Spleen (tissue), 7 donors: ENCODE measurements around the gene HTR3D.

Source experiments
- POLR2A ChIP-seq, 3 donors: fragments of 450-650 bp; IDR thresholded peaks; one replicate each; pipeline ENCODE4 v1.5.1; 2017; ENCODE audit warnings: antibody characterized with exemption in 3 of 3, mild to moderate bottlenecking in 1 of 3
- TF ChIP-seq, protein P1 (sequence below), 11 experiments: fragments of 200-600 bp in 7 of 11; fragments of 450-650 bp in 4 of 11; sonication (generic) in 4 of 11; IDR thresholded peaks in 8 of 11; conservative IDR thresholded peaks in 3 of 11; 1 replicate in 7 of 11; 2 replicates in 4 of 11; pipeline versions ENCODE4 v1.4.0 to v1.8.0; 2016 to 2021; ENCODE audit warnings: antibody characterized with exemption in 11 of 11, inconsistent platforms in 4 of 11, mild to moderate bottlenecking in 1 of 11
- donor health status: DM: no; HTN: no; CAD: no; lungs with moderate emphysema.
- donor health status: DM: no; HTN: no; CAD: no.
- donor health status: DM: no; HTN: no; CAD: no.

- TF ChIP-seq, protein P1, sequence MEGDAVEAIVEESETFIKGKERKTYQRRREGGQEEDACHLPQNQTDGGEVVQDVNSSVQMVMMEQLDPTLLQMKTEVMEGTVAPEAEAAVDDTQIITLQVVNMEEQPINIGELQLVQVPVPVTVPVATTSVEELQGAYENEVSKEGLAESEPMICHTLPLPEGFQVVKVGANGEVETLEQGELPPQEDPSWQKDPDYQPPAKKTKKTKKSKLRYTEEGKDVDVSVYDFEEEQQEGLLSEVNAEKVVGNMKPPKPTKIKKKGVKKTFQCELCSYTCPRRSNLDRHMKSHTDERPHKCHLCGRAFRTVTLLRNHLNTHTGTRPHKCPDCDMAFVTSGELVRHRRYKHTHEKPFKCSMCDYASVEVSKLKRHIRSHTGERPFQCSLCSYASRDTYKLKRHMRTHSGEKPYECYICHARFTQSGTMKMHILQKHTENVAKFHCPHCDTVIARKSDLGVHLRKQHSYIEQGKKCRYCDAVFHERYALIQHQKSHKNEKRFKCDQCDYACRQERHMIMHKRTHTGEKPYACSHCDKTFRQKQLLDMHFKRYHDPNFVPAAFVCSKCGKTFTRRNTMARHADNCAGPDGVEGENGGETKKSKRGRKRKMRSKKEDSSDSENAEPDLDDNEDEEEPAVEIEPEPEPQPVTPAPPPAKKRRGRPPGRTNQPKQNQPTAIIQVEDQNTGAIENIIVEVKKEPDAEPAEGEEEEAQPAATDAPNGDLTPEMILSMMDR (IDR thresholded peaks at IDR 0.05 in 8 of 11, conservative IDR thresholded peaks at IDR 0.05 in 3 of 11), result no peak
- TF ChIP-seq POLR2A (IDR thresholded peaks at IDR 0.05), result no peak
Measured at GRCh38 chr3:184018424-184018973, 13.0 kb upstream of the HTR3D start.
